ENCODE data around the gene PLXNA3. TPM values are rescaled to one million over a fixed set of nuclear protein-coding genes. Genes with fewer than 3 reads are reported as not detected.

The PLXNA3 gene
- total and polyA plus RNA-seq, 2 experiments from 2014 or later = 2.7 to 5.4 TPM

Small RNAs within 50 kb of the gene (microRNA-seq; reads per million reads assigned to microRNA genes)
- gene MIR6858 = not detected

Small RNAs within 50 kb of the gene (small RNA-seq; reads per million reads assigned to genes)
- gene MIR6858 (ENCODE audit: low replicate concordance) = not detected
- not detected for gene RN7SL697P (ENCODE audit: low replicate concordance)

Other genes starting within 250 kb of the PLXNA3 start
- not detected in 2 replicates for gene OPN1MW2, start 238.5 kb upstream of the PLXNA3 start, total RNA-seq (2014; rRNA removed; shearing (Covaris generic))
- gene OPN1MW2, start 238.5 kb upstream of the PLXNA3 start, polyA plus RNA-seq (2016; fragmentation: Nextera tagmentation; extraction: Ambion mirVana) = not detected in 2 replicates
- not detected in 2 replicates for gene OPN1MW3, start 200.7 kb upstream of the PLXNA3 start, total RNA-seq (2014; rRNA removed; shearing (Covaris generic))
- gene OPN1MW3, start 200.7 kb upstream of the PLXNA3 start, polyA plus RNA-seq (2016; fragmentation: Nextera tagmentation; extraction: Ambion mirVana) = not detected in 2 replicates
- gene TEX28, start 163.2 kb upstream of the PLXNA3 start, total RNA-seq (2014; rRNA removed; shearing (Covaris generic)) = not detected in 2 replicates
- not detected in 2 replicates for gene TEX28, start 163.2 kb upstream of the PLXNA3 start, polyA plus RNA-seq (2016; fragmentation: Nextera tagmentation; extraction: Ambion mirVana)
- gene TKTL1, start 162.5 kb upstream of the PLXNA3 start, total RNA-seq (2014; rRNA removed; shearing (Covaris generic)) = not detected in 2 replicates
- not detected in 2 replicates for gene TKTL1, start 162.5 kb upstream of the PLXNA3 start, polyA plus RNA-seq (2016; fragmentation: Nextera tagmentation; extraction: Ambion mirVana)
- gene FLNA, start 83.6 kb upstream of the PLXNA3 start, total RNA-seq (2014; rRNA removed; shearing (Covaris generic)) = 1,228 and 1,445 TPM in 2 replicates
- gene FLNA, start 83.6 kb upstream of the PLXNA3 start, polyA plus RNA-seq (2016; fragmentation: Nextera tagmentation; extraction: Ambion mirVana) = 579 and 629 TPM in 2 replicates
- gene EMD, start 79.0 kb upstream of the PLXNA3 start, total RNA-seq (2014; rRNA removed; shearing (Covaris generic)) = 76.0 and 78.6 TPM in 2 replicates
- 74.2 and 78.3 TPM in 2 replicates for gene EMD, start 79.0 kb upstream of the PLXNA3 start, polyA plus RNA-seq (2016; fragmentation: Nextera tagmentation; extraction: Ambion mirVana)
- 3,338 and 4,929 TPM in 2 replicates for gene RPL10, start 59.9 kb upstream of the PLXNA3 start, total RNA-seq (2014; rRNA removed; shearing (Covaris generic))
- gene RPL10, start 59.9 kb upstream of the PLXNA3 start, polyA plus RNA-seq (2016; fragmentation: Nextera tagmentation; extraction: Ambion mirVana) = 1,696 and 1,721 TPM in 2 replicates
- gene DNASE1L1, start 49.0 kb upstream of the PLXNA3 start, total RNA-seq (2014; rRNA removed; shearing (Covaris generic)) = 16.0 and 16.1 TPM in 2 replicates
- gene DNASE1L1, start 49.0 kb upstream of the PLXNA3 start, polyA plus RNA-seq (2016; fragmentation: Nextera tagmentation; extraction: Ambion mirVana) = 3.3 and 4.1 TPM in 2 replicates
- 36.0 and 43.3 TPM in 2 replicates for gene TAFAZZIN, start 46.7 kb upstream of the PLXNA3 start, total RNA-seq (2014; rRNA removed; shearing (Covaris generic))
- 24.1 and 26.1 TPM in 2 replicates for gene TAFAZZIN, start 46.7 kb upstream of the PLXNA3 start, polyA plus RNA-seq (2016; fragmentation: Nextera tagmentation; extraction: Ambion mirVana)
- gene ATP6AP1, start 29.6 kb upstream of the PLXNA3 start, total RNA-seq (2014; rRNA removed; shearing (Covaris generic)) = 52.1 and 53.4 TPM in 2 replicates
- 37.7 and 39.4 TPM in 2 replicates for gene ATP6AP1, start 29.6 kb upstream of the PLXNA3 start, polyA plus RNA-seq (2016; fragmentation: Nextera tagmentation; extraction: Ambion mirVana)
- gene GDI1, start 21.1 kb upstream of the PLXNA3 start, total RNA-seq (2014; rRNA removed; shearing (Covaris generic)) = 95.9 and 96.1 TPM in 2 replicates
- 48.5 and 49.1 TPM in 2 replicates for gene GDI1, start 21.1 kb upstream of the PLXNA3 start, polyA plus RNA-seq (2016; fragmentation: Nextera tagmentation; extraction: Ambion mirVana)
- gene FAM50A, start 14.1 kb upstream of the PLXNA3 start, total RNA-seq (2014; rRNA removed; shearing (Covaris generic)) = 20.9 and 23.9 TPM in 2 replicates
- gene FAM50A, start 14.1 kb upstream of the PLXNA3 start, polyA plus RNA-seq (2016; fragmentation: Nextera tagmentation; extraction: Ambion mirVana) = 77.6 and 91.3 TPM in 2 replicates
- gene LAGE3, start 21.0 kb downstream of the PLXNA3 start, total RNA-seq (2014; rRNA removed; shearing (Covaris generic)) = 60.3 and 71.0 TPM in 2 replicates
- 76.5 and 84.5 TPM in 2 replicates for gene LAGE3, start 21.0 kb downstream of the PLXNA3 start, polyA plus RNA-seq (2016; fragmentation: Nextera tagmentation; extraction: Ambion mirVana)
- gene UBL4A, start 28.3 kb downstream of the PLXNA3 start, total RNA-seq (2014; rRNA removed; shearing (Covaris generic)) = 39.0 and 43.7 TPM in 2 replicates
- gene UBL4A, start 28.3 kb downstream of the PLXNA3 start, polyA plus RNA-seq (2016; fragmentation: Nextera tagmentation; extraction: Ambion mirVana) = 15.2 and 15.6 TPM in 2 replicates
- 9.5 and 17.6 TPM in 2 replicates for gene SLC10A3, start 32.3 kb downstream of the PLXNA3 start, total RNA-seq (2014; rRNA removed; shearing (Covaris generic))
- gene SLC10A3, start 32.3 kb downstream of the PLXNA3 start, polyA plus RNA-seq (2016; fragmentation: Nextera tagmentation; extraction: Ambion mirVana) = 7.3 and 7.6 TPM in 2 replicates
- gene FAM3A, start 58.0 kb downstream of the PLXNA3 start, total RNA-seq (2014; rRNA removed; shearing (Covaris generic)) = 14.0 and 16.5 TPM in 2 replicates
- 11.8 and 12.0 TPM in 2 replicates for gene FAM3A, start 58.0 kb downstream of the PLXNA3 start, polyA plus RNA-seq (2016; fragmentation: Nextera tagmentation; extraction: Ambion mirVana)
- 66.2 and 66.7 TPM in 2 replicates for gene G6PD, start 88.6 kb downstream of the PLXNA3 start, total RNA-seq (2014; rRNA removed; shearing (Covaris generic))
- gene G6PD, start 88.6 kb downstream of the PLXNA3 start, polyA plus RNA-seq (2016; fragmentation: Nextera tagmentation; extraction: Ambion mirVana) = 14.3 and 14.4 TPM in 2 replicates
- gene IKBKG, start 89.3 kb downstream of the PLXNA3 start, total RNA-seq (2014; rRNA removed; shearing (Covaris generic)) = 13.5 and 14.9 TPM in 2 replicates
- gene IKBKG, start 89.3 kb downstream of the PLXNA3 start, polyA plus RNA-seq (2016; fragmentation: Nextera tagmentation; extraction: Ambion mirVana) = 11.5 and 12.6 TPM in 2 replicates
- not detected in 2 replicates for gene CTAG1A, start 126.9 kb downstream of the PLXNA3 start, total RNA-seq (2014; rRNA removed; shearing (Covaris generic))
- not detected in 2 replicates for gene CTAG1A, start 126.9 kb downstream of the PLXNA3 start, polyA plus RNA-seq (2016; fragmentation: Nextera tagmentation; extraction: Ambion mirVana)
- gene CTAG1B, start 161.0 kb downstream of the PLXNA3 start, total RNA-seq (2014; rRNA removed; shearing (Covaris generic)) = not detected in 2 replicates
- not detected in 2 replicates for gene CTAG1B, start 161.0 kb downstream of the PLXNA3 start, polyA plus RNA-seq (2016; fragmentation: Nextera tagmentation; extraction: Ambion mirVana)
- gene CTAG2, start 195.3 kb downstream of the PLXNA3 start, total RNA-seq (2014; rRNA removed; shearing (Covaris generic)) = 0.87 TPM in 1 of 2 replicates, not detected in the other
- not detected in 2 replicates for gene CTAG2, start 195.3 kb downstream of the PLXNA3 start, polyA plus RNA-seq (2016; fragmentation: Nextera tagmentation; extraction: Ambion mirVana)

Measured in GM23338 (cell line).